Ovary (tissue), 9 donors: ENCODE results near the gene CTNND2. TPM values are rescaled to one million over a fixed set of nuclear protein-coding genes. Genes with fewer than 3 reads are reported as not detected.
"Not testable (repeated sequence)": the region's sequence is repeated elsewhere in the genome, so short reads cannot be mapped to it uniquely, and the experiment has no call there.

Source experiments
- DNase-seq, 5 donors: peaks; one replicate each; pipeline ENCODE4 v3.0.0-alpha.2; 2019 to 2020
- H3K27ac ChIP-seq, 2 donors: fragments of 200-600 bp; one replicate each; pipeline versions ENCODE4 v1.5.1 to v1.8.0; 2019 to 2022
- H3K27me3 ChIP-seq: fragments of 200-600 bp; one replicate; pipeline ENCODE4 v1.8.0; 2022
- H3K36me3 ChIP-seq: fragments of 200-600 bp; sonication (generic); one replicate; pipeline ENCODE4 v1.5.1; 2019
- H3K4me1 ChIP-seq: one replicate; pipeline ENCODE4 v1.8.1; 2013; ENCODE audit warnings: mild to moderate bottlenecking, moderate library complexity; ENCODE audit not compliant: insufficient read depth
- H3K4me3 ChIP-seq: fragments of 200-600 bp; sonication (generic); one replicate; pipeline ENCODE4 v1.5.1; 2017
- H3K9me3 ChIP-seq, 2 donors: fragments of 200-600 bp in 1 of 2; sonication (generic) in 1 of 2; one replicate each; pipeline versions ENCODE4 v1.5.1 to v1.8.1; 2013 to 2019; ENCODE audit warnings: mild to moderate bottlenecking in 1 of 2, moderate library complexity in 1 of 2
- EP300 ChIP-seq: sonication (generic); formaldehyde crosslinking; IDR thresholded peaks from one replicate; pipeline ENCODE4 v1.6.1; 2017; ENCODE audit warnings: antibody characterized with exemption
- POLR2A ChIP-seq: fragments of 450-650 bp; IDR thresholded peaks from one replicate; pipeline ENCODE4 v1.6.1; 2017; ENCODE audit warnings: antibody characterized with exemption, mild to moderate bottlenecking, moderate library complexity
- WGBS, 3 donors: extraction: QIAGEN DNeasy Blood & Tissue Kit in 1 of 3; methylation state at CpG; one replicate each; pipeline versions ENCODE4 v1.1.5 to v1.1.7; 2013 to 2017; 5-methylcytosine and 5-hydroxymethylcytosine counted together
- intact Hi-C, 4 donors: fragments of 100-400 bp; cut with DNase I; formaldehyde crosslinking; loops; one replicate each; pipeline versions ENCODE4 v1.11.0 to v1.15.1; 2022 to 2023
- polyA plus RNA-seq, 2 donors: library from polyadenylated mRNA; stranded (reverse); fragments of 200-250 nt in 1 of 2; fragments of 350-450 nt in 1 of 2; fragmentation: Illumina TruSeq in 1 of 2; extraction: RNeasy Lipid Tissue Mini Kit (QIAGEN cat#74804) in 1 of 2; gene quantifications; one replicate each; pipeline ENCODE4 v1.2.3, GENCODE V29; 2013 to 2014
- total RNA-seq, 7 donors: library from RNA; depleted of rRNA in 2 of 7; stranded (reverse); fragments of >200 nt in 2 of 7; fragmentation: NEBNext Ultra II Directional in 3 of 7; extraction: Animal tissue kit (Norgen Biotek cat#: 25700) in 3 of 7; gene quantifications; one replicate each; pipeline versions ENCODE4 v1.1.0 to v1.2.4, GENCODE V29; 2016 to 2023
- TF ChIP-seq, protein P1 (sequence below), 3 donors: fragments of 450-650 bp in 2 of 3; fragments of 200-600 bp in 1 of 3; IDR thresholded peaks; one replicate each; pipeline versions ENCODE4 v1.5.1 to v1.8.0; 2016 to 2022; ENCODE audit warnings: antibody characterized with exemption in 3 of 3, mild to moderate bottlenecking in 1 of 3
- donor health status: DM: no; HTN: no; CAD: no; lungs with moderate emphysema.
- donor health status: DM: no; HTN: no; CAD: no.
- donor health status: Bipolar disorder and iron deficiency.
- donor health status: DM: yes; HTN: yes; CAD: no.
- donor health status: DM: no; HTN: no; CAD: no.
- donor health status: DM: yes; HTN: yes; CAD: no.

The CTNND2 gene
- total and polyA plus RNA-seq, 9 donors, result 0.52 to 13.2 (median 2.3) TPM

DNA sequence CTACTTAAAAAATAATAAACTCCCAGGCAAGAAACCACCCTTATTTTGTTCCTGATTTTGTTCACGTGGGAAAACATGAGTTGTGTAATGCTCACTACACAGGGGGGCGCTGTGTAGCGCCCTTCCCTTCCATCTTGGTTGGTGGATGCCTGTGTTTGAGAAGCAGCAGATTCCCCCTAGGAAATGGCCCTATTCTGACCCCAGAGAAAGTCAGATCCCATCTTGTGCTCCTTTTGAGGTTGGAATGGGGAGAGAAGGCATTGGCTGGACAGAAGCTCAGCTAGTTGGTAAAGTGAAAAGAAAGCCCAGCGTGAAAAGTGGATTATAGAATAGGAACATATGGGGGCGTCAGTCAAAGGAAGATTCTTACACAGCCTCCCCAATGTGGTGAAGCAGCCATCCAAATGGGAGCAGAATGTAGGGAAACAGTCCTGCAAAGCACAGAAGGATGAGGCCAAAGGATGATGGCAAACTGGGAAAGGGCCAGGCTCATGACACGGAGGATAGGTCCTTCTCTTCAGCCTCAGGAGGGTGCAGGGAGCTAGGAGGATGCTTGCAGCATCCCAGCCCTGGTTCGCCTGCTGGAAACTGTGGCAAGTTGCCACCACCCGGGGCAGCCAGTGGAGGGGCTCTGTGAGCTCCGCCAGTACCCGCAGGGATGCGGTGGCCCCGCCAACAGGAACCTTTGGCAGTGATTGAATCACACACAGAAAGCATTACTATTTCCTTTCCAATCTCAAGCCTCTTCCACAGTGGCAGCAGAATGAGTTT lies 829.0 kb downstream of the CTNND2 start:
- TF ChIP-seq POLR2A (no peak), EP300 (no peak)
- TF ChIP-seq, protein P1, sequence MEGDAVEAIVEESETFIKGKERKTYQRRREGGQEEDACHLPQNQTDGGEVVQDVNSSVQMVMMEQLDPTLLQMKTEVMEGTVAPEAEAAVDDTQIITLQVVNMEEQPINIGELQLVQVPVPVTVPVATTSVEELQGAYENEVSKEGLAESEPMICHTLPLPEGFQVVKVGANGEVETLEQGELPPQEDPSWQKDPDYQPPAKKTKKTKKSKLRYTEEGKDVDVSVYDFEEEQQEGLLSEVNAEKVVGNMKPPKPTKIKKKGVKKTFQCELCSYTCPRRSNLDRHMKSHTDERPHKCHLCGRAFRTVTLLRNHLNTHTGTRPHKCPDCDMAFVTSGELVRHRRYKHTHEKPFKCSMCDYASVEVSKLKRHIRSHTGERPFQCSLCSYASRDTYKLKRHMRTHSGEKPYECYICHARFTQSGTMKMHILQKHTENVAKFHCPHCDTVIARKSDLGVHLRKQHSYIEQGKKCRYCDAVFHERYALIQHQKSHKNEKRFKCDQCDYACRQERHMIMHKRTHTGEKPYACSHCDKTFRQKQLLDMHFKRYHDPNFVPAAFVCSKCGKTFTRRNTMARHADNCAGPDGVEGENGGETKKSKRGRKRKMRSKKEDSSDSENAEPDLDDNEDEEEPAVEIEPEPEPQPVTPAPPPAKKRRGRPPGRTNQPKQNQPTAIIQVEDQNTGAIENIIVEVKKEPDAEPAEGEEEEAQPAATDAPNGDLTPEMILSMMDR (IDR thresholded peaks at IDR 0.05), result no peak
- DNase-seq, result no peak
- Histone ChIP-seq H3K36me3 (no peaks in the 10 kb centered on the region), H3K4me1 (no peaks in the 10 kb centered on the region), H3K27ac (no peak overlapping the region), H3K9me3 (no peaks in the 10 kb centered on the region), H3K4me3 (no peak overlapping the region), H3K27me3 (no peaks in the 10 kb centered on the region)
- intact Hi-C loops, result no loop called here
- WGBS, 3 donors, result 67 to 70% (median 70%) methylated on average over 12 of the region's 12 CpGs

DNA sequence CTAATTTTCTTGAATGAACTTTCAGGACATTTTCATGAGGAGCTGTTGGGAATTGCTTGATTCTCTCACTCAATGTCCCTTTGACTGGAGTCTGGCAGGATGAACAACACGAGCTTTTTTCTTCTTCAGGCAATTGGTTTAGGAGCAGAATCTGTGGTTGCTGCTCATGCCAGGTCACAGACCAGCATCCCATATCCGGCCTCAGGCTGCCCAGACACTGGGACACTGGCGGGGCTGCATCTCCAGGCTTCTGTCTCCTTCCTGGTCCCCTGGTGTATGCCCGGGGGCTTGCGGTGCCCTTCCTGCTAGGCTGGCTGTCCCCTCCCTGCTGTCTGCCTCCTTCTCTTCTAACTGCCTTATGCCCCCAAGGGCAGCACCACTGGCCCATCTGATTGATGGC lies 831.7 kb downstream of the CTNND2 start:
- Histone ChIP-seq H3K36me3 (no peaks in the 10 kb centered on the region), H3K9me3 (no peaks in the 10 kb centered on the region), H3K27me3 (no peaks in the 10 kb centered on the region), H3K4me1 (no peaks in the 10 kb centered on the region), H3K27ac (no peak overlapping the region), H3K4me3 (no peak overlapping the region)
- intact Hi-C loops, result no loop called here
- TF ChIP-seq, protein P1 (IDR thresholded peaks at IDR 0.05), result no peak
- TF ChIP-seq EP300, result no peak
- TF ChIP-seq POLR2A, result no peak
- WGBS, 3 donors, result 81 to 89% (median 87%) methylated on average over 5 of the region's 5 CpGs
- no peak for DNase-seq

DNA sequence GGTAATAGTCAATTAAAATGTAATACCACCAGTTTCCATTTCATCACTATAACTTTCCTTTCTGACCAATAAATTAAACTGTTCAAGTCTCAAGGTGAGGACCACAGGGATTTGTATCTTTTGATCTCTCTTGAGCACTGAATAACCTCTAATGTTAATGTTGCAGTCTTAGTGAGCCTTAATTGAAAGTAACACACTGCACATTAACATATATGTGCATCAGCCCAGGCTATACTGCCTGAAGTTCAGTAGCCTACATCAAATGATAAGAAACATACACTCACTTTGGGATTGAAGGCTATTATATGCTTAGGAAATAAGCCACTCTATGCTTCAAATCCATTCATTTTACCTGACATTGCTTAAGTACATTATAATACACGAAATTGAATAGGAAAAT lies 832.2 kb downstream of the CTNND2 start:
- intact Hi-C loops, result no loop called here
- DNase-seq, result no peak
- H3K4me3 ChIP-seq, result no peak overlapping the region
- no peaks in the 10 kb centered on the region for H3K27me3 ChIP-seq
- H3K4me1 ChIP-seq, result no peaks in the 10 kb centered on the region
- no peak overlapping the region for H3K27ac ChIP-seq
- TF ChIP-seq EP300 (no peak), POLR2A (no peak)
- TF ChIP-seq, protein P1 (IDR thresholded peaks at IDR 0.05), result no peak
- no peaks in the 10 kb centered on the region for H3K36me3 ChIP-seq
- H3K9me3 ChIP-seq, result no peaks in the 10 kb centered on the region
- 59 to 79% (median 69%) methylated on average over 1 of the region's 1 CpG for WGBS, 3 donors

DNA sequence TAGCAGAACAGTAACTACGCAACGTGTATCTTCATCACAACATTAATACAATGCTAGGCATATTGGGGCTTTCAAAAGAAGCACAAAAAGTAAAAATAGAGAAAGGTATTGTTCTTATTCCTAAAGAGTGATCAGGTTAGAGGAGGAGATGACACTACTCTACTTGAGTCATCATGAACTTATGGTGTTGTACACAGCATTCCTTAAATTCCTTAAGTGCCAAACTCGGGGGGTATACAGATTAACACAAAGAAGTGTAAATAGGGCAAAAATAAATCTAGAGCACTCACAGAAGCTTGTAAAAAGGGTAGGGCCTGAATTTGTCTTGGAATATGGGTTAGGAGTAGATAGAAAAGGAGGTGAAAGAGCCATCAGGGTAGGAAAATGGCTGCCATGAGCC lies 835.2 kb downstream of the CTNND2 start:
- H3K9me3 ChIP-seq, result no peaks in the 10 kb centered on the region
- H3K27ac ChIP-seq, result no peak overlapping the region
- no peak overlapping the region for H3K4me3 ChIP-seq
- WGBS, 3 donors, result 54 to 65% (median 64%) methylated on average over 3 of the region's 3 CpGs
- H3K4me1 ChIP-seq, result no peaks in the 10 kb centered on the region
- no peaks in the 10 kb centered on the region for H3K36me3 ChIP-seq
- DNase-seq, result no peak
- H3K27me3 ChIP-seq, result no peaks in the 10 kb centered on the region
- intact Hi-C loops, result no loop called here
- TF ChIP-seq POLR2A, result no peak
- TF ChIP-seq, protein P1 (IDR thresholded peaks at IDR 0.05), result no peak
- no peak for TF ChIP-seq EP300

DNA sequence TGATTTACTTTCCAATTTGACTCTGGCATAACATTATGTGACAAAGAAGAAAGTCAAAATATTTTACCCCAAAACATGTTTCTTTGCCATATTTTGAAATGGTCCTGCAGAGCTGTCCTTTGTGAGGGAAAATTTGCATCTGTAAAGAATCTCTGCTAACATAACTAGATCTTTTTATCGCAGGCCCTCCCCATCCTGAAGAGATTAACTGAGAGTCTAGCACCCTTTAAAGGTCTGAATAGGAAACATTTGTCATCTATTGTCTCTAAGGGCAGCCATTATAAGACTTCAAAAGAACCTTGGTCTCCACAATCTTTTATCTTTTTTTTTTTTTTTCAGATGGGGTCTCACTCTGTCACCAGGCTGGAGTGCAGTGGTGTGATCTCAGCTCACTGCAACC lies 838.5 kb downstream of the CTNND2 start:
- H3K27me3 ChIP-seq, H3K27ac ChIP-seq, DNase-seq, intact Hi-C loops, H3K4me3 ChIP-seq, H3K9me3 ChIP-seq, H3K36me3 ChIP-seq, H3K4me1 ChIP-seq: not testable (repeated sequence)
- WGBS, 3 donors, result 82 to 91% (median 90%) methylated on average over 1 of the region's 1 CpG
